Neuron (in vitro differentiated cells): ENCODE measurements around the gene SLC12A6.

Experiments used
- H2AFZ ChIP-seq: one replicate; pipeline ENCODE4 v1.6.1; 2013; ENCODE audit warnings: low read depth, mild to moderate bottlenecking, inconsistent platforms, low read length, moderate library complexity
- H3K27me3 ChIP-seq: one replicate; pipeline ENCODE4 v1.6.1; 2013; ENCODE audit warnings: low read length; ENCODE audit not compliant: insufficient read depth
- H3K36me3 ChIP-seq: one replicate; pipeline ENCODE4 v1.6.1; 2013; ENCODE audit warnings: low read length; ENCODE audit not compliant: insufficient read depth
- H3K4me1 ChIP-seq: one replicate; pipeline ENCODE4 v1.6.1; 2013; ENCODE audit warnings: low read length; ENCODE audit not compliant: insufficient read depth
- H3K4me3 ChIP-seq: 2 replicates; pipeline ENCODE4 v1.5.1; 2013; ENCODE audit warnings: mild to moderate bottlenecking, low read length, moderate library complexity
- H3K9me3 ChIP-seq: one replicate; pipeline ENCODE4 v1.6.1; 2013; ENCODE audit warnings: low read length

The SLC12A6 gene

DNA sequence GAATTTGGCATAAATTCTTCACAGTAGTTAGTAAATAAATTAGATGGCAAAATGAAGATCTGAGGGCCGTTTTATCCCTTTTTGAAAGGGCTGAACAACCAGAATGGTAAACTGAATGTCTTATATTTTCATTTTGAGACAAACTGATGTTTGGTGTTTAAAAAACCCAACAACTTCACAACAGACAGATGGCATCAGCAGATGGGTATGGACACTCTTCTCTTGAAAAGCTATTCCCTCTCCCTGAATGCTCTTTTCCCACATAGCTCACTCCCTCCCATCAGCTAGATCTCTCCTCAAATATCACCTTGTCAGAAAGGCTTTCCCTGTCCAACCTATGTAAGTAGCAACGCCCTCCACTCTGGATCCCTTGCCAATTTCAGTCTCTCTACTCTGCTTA, 79.4 kb downstream of the SLC12A6 start:
- no peaks in the 10 kb centered on the region for H3K4me1 ChIP-seq
- H3K27me3 ChIP-seq, result no peaks in the 10 kb centered on the region
- H3K36me3 ChIP-seq, result peaks cover 11% of the 10 kb centered on the region
- H3K4me3 ChIP-seq, result no peak overlapping the region
- no peaks in the 10 kb centered on the region for H3K9me3 ChIP-seq
- H2AFZ ChIP-seq, result no peak overlapping the region

DNA sequence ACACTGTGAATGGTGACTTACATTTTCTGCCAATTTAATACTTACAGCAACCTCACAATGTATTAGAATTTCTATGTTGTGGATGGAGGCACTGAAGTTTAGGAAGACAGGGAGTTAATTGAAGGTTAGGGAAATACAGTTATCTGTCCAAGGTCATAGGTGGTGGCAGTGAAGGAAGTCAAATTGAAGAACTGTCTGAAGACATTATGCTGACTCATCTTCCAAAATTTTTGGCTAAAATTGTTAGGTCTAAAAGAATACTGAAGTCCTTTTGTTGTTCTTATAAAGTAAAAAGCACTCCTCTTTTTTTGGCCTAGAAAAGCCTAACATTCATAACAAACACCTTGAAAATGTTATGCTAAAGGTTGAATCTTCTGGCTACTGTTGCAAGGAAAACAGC, 85.0 kb downstream of the SLC12A6 start:
- Histone ChIP-seq H3K4me1 (no peaks in the 10 kb centered on the region), H3K27me3 (no peaks in the 10 kb centered on the region), H2AFZ (no peak overlapping the region), H3K36me3 (peaks cover 8% of the 10 kb centered on the region), H3K9me3 (no peaks in the 10 kb centered on the region), H3K4me3 (no peak overlapping the region)

DNA sequence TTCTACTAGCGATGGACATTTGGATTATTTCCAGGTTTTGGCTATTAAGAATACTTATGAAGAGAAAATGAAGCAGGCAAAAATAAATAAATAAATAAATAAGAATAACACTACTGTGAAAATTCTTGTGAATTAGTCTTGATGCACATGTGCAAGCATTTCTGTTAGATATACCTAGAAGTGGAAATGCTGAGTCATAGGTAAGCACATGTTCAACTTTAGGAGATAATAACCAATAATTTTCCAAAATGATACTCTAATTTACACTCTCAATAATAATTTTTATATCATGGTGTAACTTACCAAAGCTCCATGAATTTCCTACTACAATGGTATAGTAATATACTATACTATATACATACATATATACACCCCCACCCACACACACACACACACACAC, 89.4 kb downstream of the SLC12A6 start:
- H3K4me1 ChIP-seq, result no peaks in the 10 kb centered on the region

DNA sequence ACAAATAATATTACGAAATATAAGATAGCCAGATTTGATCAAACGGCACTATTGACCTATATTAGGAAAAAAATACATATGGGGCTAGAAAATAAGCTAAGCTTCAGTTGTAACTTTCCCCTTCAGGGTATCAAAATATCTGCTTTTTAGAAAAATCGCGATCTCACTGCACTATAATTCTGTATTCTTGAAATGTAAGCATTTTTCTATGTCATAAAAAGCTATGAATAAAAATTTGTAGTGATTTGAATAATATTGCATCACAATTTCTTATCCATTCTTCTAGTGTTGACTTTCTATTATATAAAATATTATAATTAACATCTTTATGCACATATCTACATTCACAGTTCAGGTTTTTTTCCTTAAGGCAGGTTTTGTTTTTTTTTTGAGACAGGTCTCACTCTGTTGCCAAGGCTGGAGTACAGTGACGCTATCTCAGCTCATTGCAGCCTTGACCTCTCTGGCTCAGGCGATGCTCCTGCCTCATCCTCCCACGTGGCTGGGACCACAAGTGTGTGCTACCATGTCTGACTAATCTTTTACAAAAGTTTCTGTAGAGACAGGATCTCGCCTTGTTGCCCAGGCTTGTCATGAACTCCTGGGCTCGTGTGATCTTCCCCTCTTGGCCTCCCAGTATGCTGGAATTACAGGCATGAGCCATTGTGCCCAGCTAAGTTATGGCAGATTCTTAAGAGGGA, 91.2 kb downstream of the SLC12A6 start:
- no peaks in the 10 kb centered on the region for H3K4me1 ChIP-seq
- H3K36me3 ChIP-seq, result peaks cover 2% of the 10 kb centered on the region
- no peaks in the 10 kb centered on the region for H3K27me3 ChIP-seq
- H3K4me3 ChIP-seq, result no peak overlapping the region
- H2AFZ ChIP-seq, result no peak overlapping the region
- no peaks in the 10 kb centered on the region for H3K9me3 ChIP-seq

More for the DNA sequence above, 89.4 kb downstream of the SLC12A6 start:
- peaks cover 2% of the 10 kb centered on the region for H3K36me3 ChIP-seq
- H3K4me3 ChIP-seq, result no peak overlapping the region
- no peaks in the 10 kb centered on the region for H3K9me3 ChIP-seq
- H2AFZ ChIP-seq, result no peak overlapping the region
- H3K27me3 ChIP-seq, result no peaks in the 10 kb centered on the region

DNA sequence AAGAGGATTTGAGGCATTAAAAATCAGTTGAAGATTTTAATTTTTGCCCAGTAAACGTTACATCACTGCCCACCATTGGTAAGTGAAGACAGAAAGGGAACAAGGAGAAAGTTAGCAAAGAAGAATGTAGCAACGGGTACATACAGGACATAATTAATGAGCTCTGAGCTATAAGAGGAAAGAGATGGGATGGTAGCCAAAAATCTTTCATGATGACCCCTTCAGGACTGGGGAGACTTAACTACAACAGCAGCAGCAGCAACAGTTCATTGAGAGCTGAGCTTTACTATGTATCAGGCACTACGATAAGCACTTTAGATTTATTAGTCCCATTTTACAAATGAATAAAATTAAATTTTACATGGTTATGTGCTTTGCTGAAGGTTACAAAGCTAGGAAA, 94.4 kb downstream of the SLC12A6 start:
- H3K36me3 ChIP-seq, result peaks cover 2% of the 10 kb centered on the region
- H3K27me3 ChIP-seq, result no peaks in the 10 kb centered on the region
- H2AFZ ChIP-seq, result no peak overlapping the region
- H3K4me3 ChIP-seq, result no peak overlapping the region
- H3K9me3 ChIP-seq, result no peaks in the 10 kb centered on the region
- H3K4me1 ChIP-seq, result peaks cover 5% of the 10 kb centered on the region

DNA sequence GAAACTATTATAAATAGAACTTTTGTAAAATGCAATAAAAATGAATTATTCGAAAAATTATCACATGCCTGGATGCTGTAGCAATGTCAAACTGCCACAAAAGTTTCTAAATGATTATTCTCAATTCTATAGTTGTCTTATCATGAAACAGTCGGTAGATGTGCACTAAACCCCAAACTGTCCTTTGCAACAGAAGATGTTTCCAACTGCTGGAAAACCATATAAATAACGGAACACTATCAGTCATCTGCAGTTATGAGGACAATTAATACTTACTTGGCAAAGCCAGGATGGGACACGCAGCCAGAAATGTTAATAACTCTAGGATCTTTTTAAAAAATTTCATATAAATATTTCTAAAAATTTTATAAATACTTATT, 95.3 kb downstream of the SLC12A6 start:
- Histone ChIP-seq H3K4me1 (peaks cover 5% of the 10 kb centered on the region), H3K4me3 (no peak overlapping the region), H3K36me3 (peaks cover 2% of the 10 kb centered on the region), H2AFZ (no peak overlapping the region), H3K9me3 (no peaks in the 10 kb centered on the region), H3K27me3 (no peaks in the 10 kb centered on the region)

DNA sequence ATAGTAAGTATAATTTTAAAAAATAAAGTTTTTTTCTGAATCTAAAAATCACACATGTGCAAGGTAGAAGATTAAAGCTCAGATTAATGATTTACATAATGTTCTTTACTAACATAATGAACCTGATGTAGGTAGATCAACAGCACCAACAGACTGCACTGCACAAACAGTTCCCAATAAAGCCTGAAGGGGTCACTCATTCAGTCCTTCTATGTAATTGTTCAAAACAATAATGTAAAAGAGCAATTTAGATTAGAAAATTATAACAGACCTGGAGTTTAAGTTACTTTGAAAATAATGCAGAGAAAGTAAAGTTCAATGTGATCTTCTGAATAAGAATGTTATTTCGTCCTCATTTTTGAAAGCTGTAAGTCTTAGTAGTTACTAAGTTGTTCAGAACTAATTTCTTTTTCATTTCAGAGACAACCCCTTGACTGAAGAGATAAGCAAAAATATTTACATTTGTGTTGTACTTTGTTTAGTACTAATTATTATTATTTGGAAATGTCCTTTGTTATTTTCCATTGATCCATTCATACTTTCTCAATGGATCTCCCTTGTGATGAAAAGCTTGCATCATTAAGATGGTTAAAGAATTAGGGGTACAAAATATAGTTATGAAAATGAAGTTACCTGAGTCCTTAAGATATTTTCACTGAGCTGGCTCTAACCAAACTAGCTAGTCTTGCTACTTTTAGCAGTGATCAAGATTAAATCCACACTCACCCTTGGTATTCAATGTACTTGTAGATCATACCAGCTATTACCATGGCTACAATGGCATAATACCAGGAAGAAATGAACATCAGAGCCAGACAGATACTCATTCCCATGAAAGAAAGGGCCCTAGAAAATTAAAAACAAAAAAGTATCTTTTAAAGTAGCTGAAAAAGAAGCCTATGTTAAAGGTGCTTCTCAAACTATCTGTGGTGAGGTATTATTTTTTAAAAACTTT, 95.9 kb downstream of the SLC12A6 start:
- peaks cover 2% of the 10 kb centered on the region for H3K36me3 ChIP-seq

DNA sequence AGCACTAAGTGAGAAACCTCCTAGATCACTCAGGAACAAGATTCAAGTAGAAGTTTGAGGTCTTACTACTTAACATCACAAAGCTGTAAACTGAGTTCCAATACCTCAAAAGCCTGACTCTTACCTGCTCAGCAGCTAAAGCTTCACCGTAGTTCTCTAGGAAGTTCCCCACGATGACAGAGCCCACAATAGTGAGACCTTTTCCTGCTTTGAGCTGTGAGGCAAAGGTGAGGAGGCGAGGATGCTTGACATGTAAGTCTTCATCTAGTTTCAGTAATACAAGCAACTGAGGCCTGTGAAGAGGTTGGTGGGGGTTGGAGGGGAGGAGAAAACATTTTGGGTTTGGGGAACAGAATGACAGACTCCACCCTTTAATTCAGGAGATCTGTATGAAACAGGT, 97.0 kb downstream of the SLC12A6 start:
- no peaks in the 10 kb centered on the region for H3K9me3 ChIP-seq
- peaks cover 5% of the 10 kb centered on the region for H3K4me1 ChIP-seq
- no peaks in the 10 kb centered on the region for H3K27me3 ChIP-seq
- no peak overlapping the region for H2AFZ ChIP-seq
- peaks cover 7% of the 10 kb centered on the region for H3K36me3 ChIP-seq
- no peak overlapping the region for H3K4me3 ChIP-seq

More for the DNA sequence above, 95.9 kb downstream of the SLC12A6 start:
- no peak overlapping the region for H2AFZ ChIP-seq
- no peaks in the 10 kb centered on the region for H3K9me3 ChIP-seq
- H3K27me3 ChIP-seq, result no peaks in the 10 kb centered on the region
- peaks cover 5% of the 10 kb centered on the region for H3K4me1 ChIP-seq
- no peak overlapping the region for H3K4me3 ChIP-seq

DNA sequence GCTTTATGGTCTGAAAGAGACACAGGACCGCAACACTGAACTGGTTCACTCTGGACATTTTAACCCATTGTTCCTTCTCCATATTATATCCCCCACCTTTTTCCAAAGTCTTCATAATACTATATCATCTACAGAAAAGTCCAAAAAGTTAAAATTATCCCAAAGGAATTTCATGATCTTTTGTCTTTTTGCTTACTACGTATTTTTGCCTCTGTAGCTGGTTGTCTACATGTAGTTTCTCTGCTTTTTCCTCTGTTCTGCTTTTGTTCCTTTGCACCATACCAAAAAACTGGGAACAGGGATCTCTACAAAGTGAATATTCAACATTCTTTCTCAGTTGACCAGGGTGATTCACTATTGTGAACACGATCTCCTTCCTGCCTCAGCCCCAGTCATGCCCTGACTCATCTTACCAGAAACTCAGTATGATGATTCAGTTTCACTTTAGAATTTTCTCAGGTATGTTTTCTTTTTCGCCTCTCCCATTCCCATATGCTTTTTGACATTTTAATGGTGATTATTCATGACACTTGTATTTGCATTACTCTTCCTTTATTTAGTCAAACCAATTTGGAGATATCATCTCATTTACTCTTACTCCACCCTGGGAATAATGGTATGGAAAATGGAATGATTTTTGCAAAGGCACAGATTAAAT, 98.3 kb downstream of the SLC12A6 start:
- Histone ChIP-seq H3K4me3 (no peak overlapping the region), H3K4me1 (peaks cover 5% of the 10 kb centered on the region), H2AFZ (no peak overlapping the region), H3K27me3 (no peaks in the 10 kb centered on the region), H3K36me3 (peaks cover 10% of the 10 kb centered on the region), H3K9me3 (no peaks in the 10 kb centered on the region)

DNA sequence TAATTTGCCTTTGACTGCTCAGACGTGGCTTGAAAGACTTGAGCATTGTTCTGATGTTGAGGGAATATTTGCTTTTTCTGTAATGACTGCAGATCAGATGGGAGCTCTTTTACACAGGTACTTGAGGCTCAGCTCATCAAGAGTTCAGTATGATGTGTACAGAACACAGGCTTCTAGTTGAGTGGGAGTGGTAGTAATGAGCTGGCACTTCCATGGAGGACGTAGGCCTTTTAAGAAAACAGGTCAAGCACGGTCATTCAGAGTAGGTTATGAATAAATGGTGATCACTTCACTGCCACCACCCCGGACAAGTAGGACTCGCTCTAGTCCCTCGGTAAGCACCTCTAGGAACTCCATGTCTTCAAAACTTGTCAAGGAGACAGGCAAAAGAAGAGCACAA, 104.0 kb downstream of the SLC12A6 start:
- no peaks in the 10 kb centered on the region for H3K27me3 ChIP-seq
- H3K4me3 ChIP-seq, result no peak overlapping the region
- no peak overlapping the region for H2AFZ ChIP-seq
- no peaks in the 10 kb centered on the region for H3K4me1 ChIP-seq
- H3K36me3 ChIP-seq, result peaks cover 27% of the 10 kb centered on the region
- H3K9me3 ChIP-seq, result no peaks in the 10 kb centered on the region

DNA sequence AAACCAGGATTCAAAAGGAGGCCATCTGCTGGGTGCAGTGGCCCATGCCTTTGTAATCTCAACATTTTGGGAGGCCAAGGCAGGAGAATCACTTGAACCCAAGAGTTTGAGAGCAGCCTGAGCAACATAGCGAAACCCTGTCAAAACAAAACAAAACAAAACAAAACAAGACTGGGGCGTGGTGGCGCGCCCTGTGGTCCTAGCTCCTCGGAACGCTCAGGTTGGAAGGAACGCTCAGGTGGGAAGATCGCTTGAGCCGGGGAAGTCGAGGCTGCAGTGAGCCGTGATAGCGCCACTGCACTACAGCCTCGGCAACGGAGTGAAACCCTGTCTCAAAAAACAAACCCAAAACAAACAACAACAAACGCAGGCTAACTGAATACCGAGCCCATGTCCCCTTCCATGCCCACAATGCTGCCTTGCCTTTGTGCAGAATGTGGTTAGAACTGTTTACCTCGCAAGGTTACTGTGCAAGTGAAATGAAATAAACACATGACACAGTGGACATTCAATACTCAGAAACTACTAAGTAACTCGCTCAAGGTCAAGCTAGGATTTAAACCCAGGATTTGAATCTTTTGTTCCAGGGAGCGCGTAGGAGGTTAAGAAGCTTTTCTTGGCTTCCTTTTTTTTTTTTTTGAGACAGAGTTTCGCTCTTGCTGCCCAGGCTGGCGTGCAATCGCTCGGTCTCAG, 113.5 kb downstream of the SLC12A6 start:
- Histone ChIP-seq H3K9me3 (no peaks in the 10 kb centered on the region), H3K27me3 (no peaks in the 10 kb centered on the region), H2AFZ (peak overlapping the region; percentile 41), H3K4me1 (peaks cover 7% of the 10 kb centered on the region), H3K36me3 (peaks cover 14% of the 10 kb centered on the region), H3K4me3 (peak overlapping the region; percentile 82)

DNA sequence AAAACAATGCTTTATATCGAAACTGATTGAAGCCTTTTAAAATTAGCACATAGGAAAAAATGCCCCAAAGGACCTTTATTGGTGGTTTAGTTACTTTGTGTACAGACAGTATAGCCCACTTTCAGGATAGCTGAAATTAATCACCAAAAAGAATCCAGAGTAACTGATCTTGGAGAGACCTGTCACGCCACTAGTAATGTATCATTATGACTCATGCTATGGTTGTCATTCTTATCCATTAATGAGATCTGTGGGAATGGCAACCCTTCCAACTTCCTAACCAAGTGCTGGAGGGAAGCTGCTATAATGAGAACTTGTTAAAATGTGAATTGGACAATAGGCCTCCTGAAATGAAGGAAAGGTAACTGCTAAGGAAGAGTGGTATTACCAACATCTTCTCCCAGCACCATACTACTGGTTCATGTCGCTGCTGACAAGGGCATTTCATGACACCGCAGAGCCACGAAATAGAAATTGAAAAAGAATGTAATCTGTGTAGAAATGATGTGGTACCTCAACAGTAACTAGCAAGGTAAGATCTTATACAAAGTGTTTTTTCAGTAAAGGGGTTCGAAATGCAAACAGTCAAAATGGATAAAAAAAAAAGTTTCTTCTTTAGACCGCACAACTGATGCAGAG, 119.9 kb downstream of the SLC12A6 start:
- Histone ChIP-seq H3K27me3 (peaks cover 5% of the 10 kb centered on the region), H3K4me1 (no peaks in the 10 kb centered on the region), H3K36me3 (no peaks in the 10 kb centered on the region), H3K4me3 (no peak overlapping the region), H2AFZ (no peak overlapping the region), H3K9me3 (no peaks in the 10 kb centered on the region)
